Stimulated activated CD4-positive, alpha-beta T cell treated with anti-CD3 and anti-CD28 coated beads, Interleukin-15, amount 100 ng/mL, for 1 hour (primary cell): ENCODE data around the gene ABHD16B.

Source experiments
- DNase-seq, 2 donors: peaks; one replicate each; pipeline ENCODE4 v3.0.0-alpha.2; 2020; ENCODE audit warnings: low read depth in 1 of 2, low spot score in 1 of 2

ABHD16B gene

GRCh38 chr20:63861365-63861934 is at the start of gene ABHD16B:
ABHD16B (plus strand) TSS chr20:63861498; CDS start chr20:63861541, 43 bp downstream.
- DNase-seq = no peak

GRCh38 chr20:63814891-63815614 is 46.2 kb upstream of the ABHD16B start:
- DNase-seq = no peak

- DNase-seq = no peak
These were observed 45.6 kb upstream of the ABHD16B start for GRCh38 chr20:63815615-63816253.

DNA sequence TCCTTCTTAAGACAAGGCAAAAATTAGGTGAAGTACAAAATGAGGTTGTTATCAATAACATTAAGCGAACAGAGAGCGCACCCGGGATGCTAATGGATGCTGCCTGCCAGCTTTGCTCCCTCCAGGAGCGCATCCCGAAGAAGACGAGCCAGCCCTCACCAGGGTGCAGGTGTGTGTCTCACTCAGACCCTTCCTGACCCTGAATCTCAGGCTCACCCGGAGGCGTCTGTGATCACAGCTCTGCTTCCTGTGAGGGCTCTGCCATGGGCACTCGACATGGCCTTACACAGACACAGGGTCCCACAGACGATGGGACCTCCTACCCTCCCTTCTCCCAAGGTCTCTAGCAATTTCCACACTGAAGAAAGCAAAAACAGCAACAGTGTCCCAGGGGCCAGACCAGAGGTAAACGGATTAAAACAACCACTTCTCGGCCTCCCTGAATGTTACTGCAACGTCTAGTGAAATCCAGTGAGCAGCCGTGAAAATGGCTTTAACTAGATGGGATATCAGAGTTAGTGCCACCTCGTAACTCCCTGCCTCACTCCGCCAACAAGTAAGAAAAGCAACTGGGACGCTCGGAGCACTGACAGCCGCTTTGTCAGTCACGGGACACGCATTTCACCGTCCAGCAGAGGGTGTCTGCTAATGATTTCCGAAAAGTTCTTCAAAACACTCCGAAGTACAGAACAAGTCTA is 41.9 kb upstream of the ABHD16B start:
- DNase-seq = no peak

DNA sequence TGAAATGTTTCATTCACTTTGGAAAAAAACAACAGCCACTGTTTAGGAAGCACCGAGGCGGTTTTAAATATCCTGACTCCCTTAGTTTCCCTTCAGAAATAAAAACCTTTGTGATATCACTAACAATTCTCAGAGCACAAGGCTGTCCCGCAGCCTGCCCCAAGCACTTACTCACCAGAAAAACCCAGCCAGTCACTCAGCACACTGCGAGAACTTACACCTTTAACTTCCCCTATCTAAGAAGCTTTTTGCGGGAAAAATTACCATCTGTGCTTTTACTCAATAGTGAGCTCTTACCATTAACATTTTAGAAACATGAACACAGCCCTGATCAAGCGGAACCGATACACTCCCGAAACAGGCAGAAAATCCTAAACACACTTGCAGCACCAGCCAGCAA is 39.5 kb upstream of the ABHD16B start:
- DNase-seq = no peak

DNA sequence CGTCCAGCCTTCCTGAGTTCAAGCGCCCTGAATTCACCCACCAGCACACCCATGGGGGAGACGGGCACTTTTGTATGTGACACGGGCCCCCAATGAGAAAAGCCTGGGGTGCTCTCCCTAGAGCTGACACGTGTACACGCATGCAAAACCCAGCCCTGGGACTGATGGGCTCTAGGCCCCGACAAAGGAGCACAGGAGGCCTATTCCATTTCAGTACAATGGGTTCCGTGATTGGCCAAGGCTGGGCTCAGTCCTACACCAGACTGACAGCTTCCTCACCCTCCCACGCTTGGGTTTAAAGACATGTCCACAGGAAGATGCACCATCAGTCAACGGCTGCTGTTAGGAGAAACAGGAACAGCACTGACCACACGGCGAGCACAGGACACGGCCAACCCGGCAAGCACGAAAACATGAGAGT is 39.0 kb upstream of the ABHD16B start:
- DNase-seq = no peak

DNA sequence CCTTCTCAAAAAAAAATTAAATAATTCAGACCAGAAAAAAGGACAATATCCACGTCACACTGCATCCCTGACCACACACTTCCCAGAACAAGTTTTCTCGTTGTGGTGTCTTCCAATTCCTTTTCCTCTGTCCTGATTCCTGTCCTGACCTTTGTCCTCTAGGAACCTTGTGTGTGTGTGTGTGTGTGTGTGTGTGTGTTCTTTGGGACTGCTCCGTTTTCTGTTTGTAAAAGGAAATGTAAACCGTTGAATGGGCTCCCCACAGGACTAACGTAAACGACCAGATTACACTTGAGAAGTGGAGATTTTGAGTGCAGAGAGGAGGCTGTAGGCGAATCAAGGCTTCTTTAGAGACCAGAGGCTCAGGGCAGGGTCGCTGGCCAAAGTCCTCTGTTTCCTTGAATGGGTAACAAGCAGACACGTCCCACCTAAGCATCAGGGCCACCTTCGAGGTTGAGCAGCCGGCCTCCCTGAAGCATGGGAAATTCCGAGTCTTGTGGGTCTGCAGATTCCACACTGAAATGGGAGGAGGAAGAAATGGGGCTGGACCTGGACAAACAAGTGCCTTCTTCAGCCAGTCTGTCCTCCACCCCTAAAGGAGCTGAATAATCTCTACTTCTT is 37.5 kb upstream of the ABHD16B start:
- DNase-seq = no peak

DNA sequence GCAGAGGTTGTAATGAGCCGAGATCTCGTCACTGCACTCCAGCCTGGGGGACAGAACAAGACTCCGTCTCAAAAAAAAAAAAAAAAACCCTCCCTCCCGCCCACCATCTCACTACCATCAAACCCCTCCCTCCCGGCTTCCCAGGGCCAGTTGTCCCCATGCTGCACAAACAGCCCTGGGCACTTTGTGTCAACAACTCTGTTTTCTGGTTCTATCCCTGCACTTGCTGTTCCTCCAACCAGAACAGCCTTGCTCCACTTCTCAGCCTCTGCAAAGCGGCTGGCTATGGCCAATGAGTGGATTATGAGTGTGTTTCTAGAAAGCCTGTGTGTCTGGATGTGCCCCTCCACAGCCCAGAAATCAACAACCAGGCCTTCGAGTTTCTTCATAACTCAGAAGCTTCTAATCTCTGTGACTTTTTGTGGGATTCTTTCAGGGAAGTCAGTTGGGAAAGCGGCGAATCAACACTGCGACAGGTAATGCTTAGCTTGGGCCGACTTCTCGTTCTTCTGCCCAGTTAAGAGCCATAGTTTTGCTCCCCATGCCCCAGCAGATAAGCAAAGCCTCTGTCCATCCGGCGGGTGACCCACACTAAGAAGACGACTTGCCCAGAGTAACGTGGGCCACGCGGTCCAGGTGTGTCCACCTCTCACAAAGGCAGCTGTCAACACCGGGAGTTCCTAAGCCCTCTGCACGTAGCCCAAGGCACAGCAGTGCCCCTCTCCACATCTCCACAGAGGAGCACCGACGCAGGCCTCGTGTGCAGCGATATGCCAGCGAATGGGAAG is 35.8 kb upstream of the ABHD16B start:
- no peak for DNase-seq

DNA sequence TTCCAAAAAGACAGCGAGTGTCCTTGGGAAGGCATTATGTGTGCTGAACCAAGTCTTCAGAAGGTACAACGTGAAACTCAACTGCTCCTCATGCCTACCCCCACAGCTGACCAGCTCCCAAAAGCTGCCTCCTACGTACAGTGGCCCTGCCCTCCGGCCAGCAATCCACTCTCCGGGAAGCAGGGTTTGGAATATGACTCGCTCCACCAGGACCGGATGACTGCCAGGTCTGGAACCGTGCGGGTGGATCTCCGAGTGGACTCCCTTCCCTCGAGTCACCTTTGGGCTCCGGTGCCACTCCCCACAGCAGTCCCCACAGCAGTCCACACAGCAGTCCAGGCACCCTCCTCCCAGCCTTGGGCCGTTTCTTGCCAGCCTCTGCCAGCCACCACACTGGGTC is 34.5 kb upstream of the ABHD16B start:
- no peak for DNase-seq

GRCh38 chr20:63828124-63828523 is 33.2 kb upstream of the ABHD16B start:
- no peak for DNase-seq

GRCh38 chr20:63828545-63828944 is 32.8 kb upstream of the ABHD16B start:
- no peak for DNase-seq

DNA sequence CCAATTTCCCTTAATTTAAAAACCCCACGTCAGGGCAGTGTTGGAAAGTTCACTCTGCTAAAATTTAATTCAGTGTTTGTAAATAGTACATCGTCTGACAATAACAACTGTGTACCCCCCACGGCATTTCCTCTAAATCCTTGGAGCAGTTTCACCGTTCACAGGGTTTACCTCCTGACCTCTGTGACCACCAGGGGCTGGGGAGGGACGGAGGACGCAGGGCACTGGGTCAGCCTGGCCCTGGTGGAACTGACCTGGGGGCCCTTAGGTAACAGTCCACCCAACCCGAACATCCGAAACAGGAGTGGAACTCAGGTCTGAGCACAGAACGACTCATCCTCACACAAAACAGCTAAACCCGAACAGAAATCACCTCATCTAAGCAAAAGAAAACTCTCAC is 32.3 kb upstream of the ABHD16B start:
- DNase-seq = no peak

DNA sequence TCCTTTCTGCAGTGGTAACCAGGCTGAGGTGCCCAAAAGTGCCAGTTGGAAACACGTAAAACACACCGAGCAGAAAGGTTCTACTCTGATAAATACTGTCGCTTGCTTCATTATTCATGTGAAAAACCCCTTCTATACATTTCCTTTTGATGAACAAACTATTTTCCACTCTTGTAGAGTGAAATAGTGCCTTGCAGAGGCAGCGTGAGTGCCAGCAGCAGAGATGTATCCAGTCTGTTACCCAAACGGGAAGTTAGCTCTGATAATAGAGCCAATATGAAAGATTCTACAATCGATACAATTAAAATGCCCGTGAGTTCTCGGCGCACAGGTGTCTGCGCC is 31.7 kb upstream of the ABHD16B start:
- no peak for DNase-seq

GRCh38 chr20:63829945-63830835 is 31.1 kb upstream of the ABHD16B start:
- DNase-seq = no peak

GRCh38 chr20:63830841-63831588 is 30.3 kb upstream of the ABHD16B start, which contains the start of gene ZBTB46:
ZBTB46 (minus strand) TSS chr20:63831264; CDS start chr20:63790757, 40,507 bp downstream.
- no peak for DNase-seq

- no peak for DNase-seq
These were observed 29.7 kb upstream of the ABHD16B start for GRCh38 chr20:63831646-63831992.

DNA sequence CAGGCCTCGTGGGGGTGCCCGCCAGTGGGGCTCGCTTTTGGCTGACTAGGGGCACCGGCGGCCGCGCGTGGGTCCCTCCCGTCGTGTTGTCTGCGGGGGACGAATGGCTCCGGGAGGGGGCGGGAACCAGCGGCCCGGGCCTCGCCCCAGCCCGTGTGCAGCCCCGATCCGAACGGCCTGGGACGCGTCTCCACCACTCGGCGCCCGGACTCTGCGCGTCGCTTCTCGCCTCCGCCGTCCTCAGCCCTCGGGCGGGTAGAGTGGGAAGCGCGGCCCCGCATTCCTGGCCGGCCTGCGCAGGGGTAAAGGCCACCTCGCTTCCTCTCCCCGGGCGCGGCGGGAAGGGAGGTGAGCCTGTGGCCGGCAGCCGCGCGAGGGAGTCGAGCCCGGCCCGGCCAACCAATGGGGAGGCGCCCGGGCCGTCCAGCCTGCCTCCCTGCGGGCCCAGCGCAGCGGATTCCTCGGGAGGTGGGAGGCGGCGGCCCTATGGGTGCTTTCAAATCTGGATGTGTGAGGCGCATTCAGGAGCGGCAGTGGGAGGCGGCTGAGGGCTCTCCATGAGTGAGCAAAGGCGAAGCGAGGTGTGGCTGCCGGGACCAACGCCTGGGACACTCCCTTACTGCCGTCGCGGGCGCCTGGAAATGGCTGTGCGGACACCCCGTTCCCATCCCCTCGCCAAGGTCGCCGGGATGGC is 29.2 kb upstream of the ABHD16B start:
- DNase-seq = no peak

- no peak for DNase-seq
These were observed 27.4 kb upstream of the ABHD16B start for GRCh38 chr20:63833776-63834490.
